ENCODE measurements around the gene ARID3A. TPM values are rescaled to one million over a fixed set of nuclear protein-coding genes. Genes with fewer than 3 reads are reported as not detected.

ARID3A gene
- total RNA-seq, 1 donor from 2014 or later: 83.0 TPM

GRCh38 chr19:1016647-1017114, 90.8 kb downstream of the ARID3A start:
- H3K36me3 Mint-ChIP-seq: no peaks in the 10 kb centered on the region
- TF ChIP-seq, protein P1, sequence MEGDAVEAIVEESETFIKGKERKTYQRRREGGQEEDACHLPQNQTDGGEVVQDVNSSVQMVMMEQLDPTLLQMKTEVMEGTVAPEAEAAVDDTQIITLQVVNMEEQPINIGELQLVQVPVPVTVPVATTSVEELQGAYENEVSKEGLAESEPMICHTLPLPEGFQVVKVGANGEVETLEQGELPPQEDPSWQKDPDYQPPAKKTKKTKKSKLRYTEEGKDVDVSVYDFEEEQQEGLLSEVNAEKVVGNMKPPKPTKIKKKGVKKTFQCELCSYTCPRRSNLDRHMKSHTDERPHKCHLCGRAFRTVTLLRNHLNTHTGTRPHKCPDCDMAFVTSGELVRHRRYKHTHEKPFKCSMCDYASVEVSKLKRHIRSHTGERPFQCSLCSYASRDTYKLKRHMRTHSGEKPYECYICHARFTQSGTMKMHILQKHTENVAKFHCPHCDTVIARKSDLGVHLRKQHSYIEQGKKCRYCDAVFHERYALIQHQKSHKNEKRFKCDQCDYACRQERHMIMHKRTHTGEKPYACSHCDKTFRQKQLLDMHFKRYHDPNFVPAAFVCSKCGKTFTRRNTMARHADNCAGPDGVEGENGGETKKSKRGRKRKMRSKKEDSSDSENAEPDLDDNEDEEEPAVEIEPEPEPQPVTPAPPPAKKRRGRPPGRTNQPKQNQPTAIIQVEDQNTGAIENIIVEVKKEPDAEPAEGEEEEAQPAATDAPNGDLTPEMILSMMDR (conservative IDR thresholded peaks at IDR 0.05): no peak
- H3K27ac Mint-ChIP-seq: peak overlapping the region; percentile 88
- no peak for DNase-seq (ENCODE audit: extremely low spot score, unreplicated experiment)
- peaks cover 20% of the 10 kb centered on the region for H3K4me1 Mint-ChIP-seq (ENCODE audit: unreplicated experiment)
- H3K9me3 Mint-ChIP-seq: no peaks in the 10 kb centered on the region
- peak overlapping the region; percentile 74 for H3K4me3 Mint-ChIP-seq
- peaks cover 6% of the 10 kb centered on the region for H3K27me3 Mint-ChIP-seq

DNA sequence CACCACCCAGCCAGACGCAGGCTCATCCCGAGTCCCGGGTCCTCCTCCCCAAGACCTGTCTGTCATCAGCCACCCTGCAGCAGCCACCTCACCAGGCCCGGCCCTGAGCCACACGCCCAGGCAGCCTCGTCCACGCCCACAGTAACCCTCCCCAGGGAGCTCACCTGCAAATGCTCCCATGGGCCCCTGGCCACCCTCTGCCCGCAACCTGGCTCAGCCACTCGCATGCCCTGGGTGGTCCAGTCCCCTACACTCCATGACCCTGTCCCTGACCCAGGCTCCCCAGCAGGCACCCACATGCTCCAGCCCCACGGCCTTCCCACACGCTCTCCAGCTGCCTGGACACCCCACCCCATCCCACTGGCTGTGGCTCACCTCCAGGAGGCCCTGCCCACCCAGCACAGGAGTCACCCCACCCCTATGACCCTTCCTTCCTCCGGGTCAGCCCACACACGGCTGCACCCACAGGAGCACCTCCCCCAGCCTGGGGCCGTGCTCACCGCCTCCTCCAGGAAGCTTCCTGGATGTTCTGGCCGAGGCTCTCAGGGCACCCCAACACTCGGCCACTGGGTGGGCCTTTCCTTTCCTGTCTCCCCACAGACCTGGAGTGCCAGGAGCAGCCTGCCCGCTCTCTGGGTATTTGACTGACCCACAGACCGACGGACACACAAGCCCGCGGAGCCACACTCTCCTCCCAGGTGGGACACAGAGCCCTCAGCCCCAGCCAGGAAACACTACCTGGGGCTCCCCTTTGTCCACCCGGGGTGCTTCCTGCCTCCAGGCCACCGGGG, 91.5 kb downstream of the ARID3A start:
- Mint-ChIP-seq H3K36me3 (no peaks in the 10 kb centered on the region), H3K27me3 (peaks cover 6% of the 10 kb centered on the region), H3K27ac (peak overlapping the region; percentile 88), H3K4me1 (ENCODE audit: unreplicated experiment) (peaks cover 21% of the 10 kb centered on the region), H3K9me3 (no peaks in the 10 kb centered on the region), H3K4me3 (peak overlapping the region; percentile 74)
- no peak for DNase-seq (ENCODE audit: extremely low spot score, unreplicated experiment)
- TF ChIP-seq, protein P1 (conservative IDR thresholded peaks at IDR 0.05): no peak

DNA sequence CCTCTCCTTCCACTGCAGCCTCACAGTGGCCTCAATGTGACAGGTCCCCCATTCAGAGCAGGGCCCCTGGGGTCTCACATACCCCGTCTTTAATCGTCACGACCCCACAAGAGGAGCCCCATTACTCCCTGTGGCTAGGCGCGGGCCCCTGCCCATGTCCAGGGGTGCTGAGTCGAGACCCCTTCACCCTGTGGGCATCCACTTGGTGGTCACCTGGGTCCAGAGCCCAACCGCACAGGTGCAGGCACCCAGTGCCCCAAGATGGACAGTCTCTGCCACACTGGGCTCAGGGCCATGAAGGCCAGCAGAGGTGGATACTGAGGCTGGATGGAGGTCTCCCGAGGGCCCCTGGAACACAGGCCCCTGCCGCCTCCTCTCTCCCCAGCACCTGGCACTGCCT, 92.1 kb downstream of the ARID3A start:
- no peak overlapping the region for H3K27ac Mint-ChIP-seq
- H3K4me3 Mint-ChIP-seq: no peak overlapping the region

GRCh38 chr19:1018393-1018792, 92.6 kb downstream of the ARID3A start:
- peaks cover 21% of the 10 kb centered on the region for H3K4me1 Mint-ChIP-seq (ENCODE audit: unreplicated experiment)
- H3K27me3 Mint-ChIP-seq: peaks cover 6% of the 10 kb centered on the region
- H3K9me3 Mint-ChIP-seq: no peaks in the 10 kb centered on the region
- DNase-seq (ENCODE audit: extremely low spot score, unreplicated experiment): no peak
- H3K36me3 Mint-ChIP-seq: no peaks in the 10 kb centered on the region
- H3K27ac Mint-ChIP-seq: peak overlapping the region; percentile 61
- TF ChIP-seq, protein P1 (conservative IDR thresholded peaks at IDR 0.05): no peak
- H3K4me3 Mint-ChIP-seq: peak overlapping the region; percentile 75

More for the DNA sequence above, 92.1 kb downstream of the ARID3A start:
- DNase-seq (ENCODE audit: extremely low spot score, unreplicated experiment): no peak
- H3K4me1 Mint-ChIP-seq (ENCODE audit: unreplicated experiment): peaks cover 21% of the 10 kb centered on the region
- TF ChIP-seq, protein P1 (conservative IDR thresholded peaks at IDR 0.05): no peak
- no peaks in the 10 kb centered on the region for H3K36me3 Mint-ChIP-seq
- peaks cover 6% of the 10 kb centered on the region for H3K27me3 Mint-ChIP-seq
- H3K9me3 Mint-ChIP-seq: no peaks in the 10 kb centered on the region

DNA sequence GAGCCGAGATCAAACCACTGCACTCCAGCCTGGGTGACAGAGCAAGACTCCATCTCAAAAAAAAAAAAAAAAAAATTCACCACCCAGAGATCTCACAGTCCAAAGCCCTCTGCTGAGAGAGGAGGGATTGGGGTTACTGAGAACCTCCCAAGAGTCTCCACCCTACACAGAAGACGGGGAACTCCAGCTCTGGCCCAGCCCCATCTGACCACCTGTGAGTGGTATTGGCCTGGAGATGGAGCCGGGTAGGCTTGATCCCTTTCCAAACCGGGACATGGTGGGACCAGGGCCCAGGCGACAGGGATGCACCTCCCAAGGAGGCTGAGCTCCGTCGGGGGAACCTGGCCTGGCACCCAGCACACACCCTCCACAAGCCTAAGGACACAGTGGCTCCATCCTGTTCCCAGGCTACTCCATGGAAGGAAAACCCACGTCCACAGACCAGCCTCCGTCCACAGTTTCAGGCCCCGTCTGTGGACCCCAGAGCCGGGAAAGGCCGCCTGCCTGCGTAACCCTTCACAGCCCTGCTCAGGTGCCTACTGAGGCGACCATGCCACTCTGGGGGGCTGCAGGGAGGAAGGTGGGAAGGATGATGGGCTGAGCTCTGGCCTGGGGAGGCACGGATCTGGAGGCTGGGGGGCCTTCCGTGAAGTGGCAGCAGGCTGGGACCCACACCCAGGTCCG, 93.2 kb downstream of the ARID3A start:
- H3K4me1 Mint-ChIP-seq (ENCODE audit: unreplicated experiment): peaks cover 21% of the 10 kb centered on the region
- H3K27me3 Mint-ChIP-seq: peaks cover 6% of the 10 kb centered on the region
- H3K36me3 Mint-ChIP-seq: no peaks in the 10 kb centered on the region
- TF ChIP-seq, protein P1 (conservative IDR thresholded peaks at IDR 0.05): no peak
- no peaks in the 10 kb centered on the region for H3K9me3 Mint-ChIP-seq
- peak overlapping the region; percentile 92 for H3K4me3 Mint-ChIP-seq
- no peak for DNase-seq (ENCODE audit: extremely low spot score, unreplicated experiment)
- peak overlapping the region; percentile 61 for H3K27ac Mint-ChIP-seq

Data from type B pancreatic cell (in vitro differentiated cells).